GM10266 (cell line): ENCODE data around the gene KRTAP22-2.

Experiments used
- DNase-seq: peaks from one replicate; pipeline ENCODE4 v3.0.0; 2012; ENCODE audit errors: extremely low spot score
- CTCF ChIP-seq: IDR thresholded peaks from 2 replicates; pipeline ENCODE4 v1.5.1; 2012; ENCODE audit warnings: mild to moderate bottlenecking, low read depth; ENCODE audit not compliant: control insufficient read depth, insufficient read depth; ENCODE audit errors: missing control alignments

KRTAP22-2 gene

DNA sequence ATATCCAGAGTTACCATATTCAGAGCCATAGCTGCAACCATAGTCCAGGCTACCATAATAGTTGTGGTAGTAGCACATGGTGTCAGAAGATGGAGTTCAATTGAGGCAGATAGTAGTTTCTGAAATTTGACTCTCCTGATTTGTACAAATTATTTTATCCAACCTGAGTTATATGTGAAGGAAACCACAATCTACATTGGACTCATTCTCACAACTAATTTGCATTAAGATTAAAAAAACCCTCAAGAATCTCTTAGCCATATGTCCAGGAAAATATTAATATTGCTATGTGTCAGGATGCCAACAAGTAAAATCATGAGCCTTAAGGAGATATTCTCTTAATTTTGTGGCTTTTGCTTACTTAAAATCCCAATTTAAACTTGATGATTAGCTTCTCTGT is at the start of gene KRTAP22-2:
KRTAP22-2 (minus strand) TSS at position 101 of the 400 bp plus-strand sequence.
- TF ChIP-seq CTCF = no peak
- DNase-seq = no peak

- no peak for TF ChIP-seq CTCF
- DNase-seq = no peak
Observed at GRCh38 chr21:30638686-30639085, 48.5 kb upstream of the KRTAP22-2 start.

DNA sequence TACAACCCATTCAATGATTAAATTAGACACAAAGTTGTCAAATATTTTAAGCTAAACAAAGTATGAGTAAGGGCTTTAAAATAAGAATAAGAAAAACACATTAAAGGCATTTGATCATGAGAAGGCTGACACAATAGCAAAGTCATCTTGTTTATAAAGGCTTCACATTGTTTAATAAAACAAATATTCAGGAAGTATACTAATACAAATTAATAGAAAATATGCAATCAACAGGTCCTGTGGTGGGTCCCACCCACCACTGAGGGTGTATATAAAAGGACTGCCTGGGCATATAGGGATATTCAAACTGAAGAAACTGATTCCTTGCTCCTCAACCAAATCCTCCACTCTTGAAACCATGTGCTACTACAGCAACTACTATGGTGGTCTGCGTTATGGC is 44.7 kb upstream of the KRTAP22-2 start, which contains the start of gene KRTAP20-2:
KRTAP20-2 (plus strand) TSS at position 301 of the 400 bp plus-strand sequence; CDS start at position 359, 58 bp downstream.
- DNase-seq = no peak
- no peak for TF ChIP-seq CTCF

DNA sequence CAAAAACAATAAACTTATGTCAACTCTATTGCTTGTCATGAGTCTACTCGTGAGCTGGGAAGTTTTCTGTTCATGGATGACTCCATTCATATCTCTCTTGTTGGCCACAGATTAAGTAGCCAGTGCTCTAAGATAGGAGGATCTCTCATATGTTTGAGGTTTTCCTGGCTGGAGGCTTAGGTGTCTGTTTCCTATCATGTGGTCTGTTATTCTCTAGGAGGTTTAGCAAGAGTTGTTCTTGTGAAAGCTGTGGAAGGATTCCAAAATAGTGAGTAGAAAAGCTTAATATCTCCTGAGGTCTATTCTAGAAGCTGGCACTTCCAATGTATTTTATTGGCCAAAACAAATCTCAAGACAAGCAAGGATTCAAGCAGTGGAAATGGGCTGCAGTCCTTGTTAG is 39.0 kb upstream of the KRTAP22-2 start:
- no peak for TF ChIP-seq CTCF
- DNase-seq = no peak

- no peak for TF ChIP-seq CTCF
- no peak for DNase-seq
Observed at GRCh38 chr21:30628109-30628508, 37.9 kb upstream of the KRTAP22-2 start.

- DNase-seq = no peak
- no peak for TF ChIP-seq CTCF
Observed at GRCh38 chr21:30625449-30626165, 35.4 kb upstream of the KRTAP22-2 start.

DNA sequence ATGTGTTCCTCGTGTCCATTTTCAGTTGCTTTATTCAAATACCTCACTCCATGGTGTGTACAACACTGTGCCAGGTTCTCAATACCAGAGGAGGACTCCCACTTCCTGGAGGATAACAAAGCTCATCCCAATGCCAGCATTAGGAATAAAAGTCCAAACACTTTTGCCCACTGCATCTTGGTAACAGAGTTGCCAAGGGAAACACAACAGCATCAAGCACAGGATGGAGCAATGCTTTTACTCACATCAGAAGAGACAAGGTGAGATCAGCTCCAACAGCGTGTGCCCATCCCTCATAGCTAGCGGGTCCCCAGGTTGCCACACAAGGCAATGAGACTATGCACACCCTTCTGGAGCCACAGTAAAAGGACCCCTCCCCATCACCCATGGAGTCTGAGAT is 33.2 kb upstream of the KRTAP22-2 start:
- no peak for DNase-seq

More for the DNA sequence above, 33.2 kb upstream of the KRTAP22-2 start:
- no peak for TF ChIP-seq CTCF
